ENCODE measurements around the gene ICE2. TPM values are rescaled to one million over a fixed set of nuclear protein-coding genes. Genes with fewer than 3 reads are reported as not detected.
"Not testable (repeated sequence)": the region's sequence is repeated elsewhere in the genome, so short reads cannot be mapped to it uniquely, and the experiment has no call there.

Gene ICE2
- polyA plus RNA-seq, 4 donors, result 79.7 to 98.0 (median 91.8) TPM

GRCh38 chr15:60448668-60449360 is 30.1 kb downstream of the ICE2 start:
- DNase-seq (ENCODE audit: low read depth in 4 of 4, low spot score in 3 of 4), result no peak

GRCh38 chr15:60444289-60444912 is 34.5 kb downstream of the ICE2 start:
- DNase-seq (ENCODE audit: low read depth in 4 of 4, low spot score in 3 of 4), result no peak

GRCh38 chr15:60442763-60443162 is 36.2 kb downstream of the ICE2 start:
- DNase-seq (ENCODE audit: low read depth in 4 of 4, low spot score in 3 of 4), result no peak

GRCh38 chr15:60442031-60442650 is 36.8 kb downstream of the ICE2 start:
- no peak for DNase-seq (ENCODE audit: low read depth in 4 of 4, low spot score in 3 of 4)

- no peak for DNase-seq (ENCODE audit: low read depth in 4 of 4, low spot score in 3 of 4)
Observed at GRCh38 chr15:60441331-60441730, 37.6 kb downstream of the ICE2 start.

- DNase-seq (ENCODE audit: low read depth in 4 of 4, low spot score in 3 of 4), result no peak
Observed at GRCh38 chr15:60438646-60439045, 40.3 kb downstream of the ICE2 start.

- DNase-seq (ENCODE audit: low read depth in 4 of 4, low spot score in 3 of 4), result no peak
Observed at GRCh38 chr15:60428935-60429334, 50.0 kb downstream of the ICE2 start.

- no peak for DNase-seq (ENCODE audit: low read depth in 4 of 4, low spot score in 3 of 4)
Observed at GRCh38 chr15:60426870-60427508, 52.0 kb downstream of the ICE2 start.

GRCh38 chr15:60425461-60425860 is 53.5 kb downstream of the ICE2 start:
- DNase-seq (ENCODE audit: low read depth in 4 of 4, low spot score in 3 of 4), result no peak

GRCh38 chr15:60424006-60424405 is 54.9 kb downstream of the ICE2 start:
- DNase-seq (ENCODE audit: low read depth in 4 of 4, low spot score in 3 of 4), result no peak

GRCh38 chr15:60423537-60423936 is 55.4 kb downstream of the ICE2 start:
- peak in 3 of 4 donors; percentile 55 to 72 (median 63) for DNase-seq (ENCODE audit: low read depth in 4 of 4, low spot score in 3 of 4)

- DNase-seq (ENCODE audit: low read depth in 4 of 4, low spot score in 3 of 4), result no peak
Observed at GRCh38 chr15:60421544-60421943, 57.4 kb downstream of the ICE2 start.

GRCh38 chr15:60420203-60420716 is 58.7 kb downstream of the ICE2 start:
- DNase-seq (ENCODE audit: low read depth in 4 of 4, low spot score in 3 of 4), result no peak

GRCh38 chr15:60419753-60420152 is 59.2 kb downstream of the ICE2 start:
- no peak for DNase-seq (ENCODE audit: low read depth in 4 of 4, low spot score in 3 of 4)

GRCh38 chr15:60418096-60418495 is 60.8 kb downstream of the ICE2 start:
- DNase-seq (ENCODE audit: low read depth in 4 of 4, low spot score in 3 of 4), result no peak

- no peak for DNase-seq (ENCODE audit: low read depth in 4 of 4, low spot score in 3 of 4)
Observed at GRCh38 chr15:60417112-60417511, 61.8 kb downstream of the ICE2 start.

GRCh38 chr15:60416484-60416883 is 62.5 kb downstream of the ICE2 start:
- DNase-seq (ENCODE audit: low read depth in 4 of 4, low spot score in 3 of 4), result no peak

- no peak for DNase-seq (ENCODE audit: low read depth in 4 of 4, low spot score in 3 of 4)
Observed at GRCh38 chr15:60414016-60414682, 64.8 kb downstream of the ICE2 start.

GRCh38 chr15:60413231-60413824 is 65.6 kb downstream of the ICE2 start:
- DNase-seq (ENCODE audit: low read depth in 4 of 4, low spot score in 3 of 4), result no peak

GRCh38 chr15:60412807-60413206 is 66.1 kb downstream of the ICE2 start:
- DNase-seq (ENCODE audit: low read depth in 4 of 4, low spot score in 3 of 4), result not testable (repeated sequence)

Data from right renal pelvis (tissue), 4 donors.